Astrocyte (in vitro differentiated cells and primary cell): ENCODE data around the gene CAMKMT. TPM values are rescaled to one million over a fixed set of nuclear protein-coding genes. Genes with fewer than 3 reads are reported as not detected.

Experiments used
- DNase-seq: peaks from one replicate; pipeline ENCODE4 v3.0.0-alpha.2; 2010; ENCODE audit warnings: low read depth
- FAIRE-seq: peaks from 2 replicates; lab custom pipeline; 2011; peaks lifted over from hg19 to GRCh38; lab: Jason Lieb, UNC
- H2AFZ ChIP-seq: 2 replicates; pipeline ENCODE4 v1.6.0; 2012; ENCODE audit warnings: low read depth, low read length, inconsistent platforms
- H3K27ac ChIP-seq: 2 replicates; pipeline ENCODE4 v1.5.1; 2011; ENCODE audit warnings: low read depth, low read length, inconsistent platforms
- H3K27me3 ChIP-seq: 2 replicates; pipeline ENCODE4 v1.6.0; 2011; ENCODE audit warnings: low read length, inconsistent platforms; ENCODE audit not compliant: insufficient read depth
- H3K36me3 ChIP-seq: 2 replicates; pipeline ENCODE4 v1.5.1; 2011; ENCODE audit warnings: low read length, inconsistent platforms; ENCODE audit not compliant: insufficient read depth
- H3K4me1 ChIP-seq: 2 replicates; pipeline ENCODE4 v1.5.1; 2011; ENCODE audit warnings: low read length, inconsistent platforms; ENCODE audit not compliant: insufficient read depth
- H3K4me2 ChIP-seq: 2 replicates; pipeline ENCODE4 v1.6.0; 2012; ENCODE audit warnings: low read length, inconsistent platforms
- H3K4me3 ChIP-seq: 2 replicates; pipeline ENCODE4 v1.5.1; 2011; ENCODE audit warnings: low read depth, mild to moderate bottlenecking, low read length, inconsistent platforms; ENCODE audit not compliant: insufficient read depth
- H3K79me2 ChIP-seq: 2 replicates; pipeline ENCODE4 v1.6.0; 2012; ENCODE audit warnings: mild to moderate bottlenecking, low read length, inconsistent platforms; ENCODE audit not compliant: insufficient read depth
- H3K9ac ChIP-seq: 2 replicates; pipeline ENCODE4 v1.6.0; 2012; ENCODE audit warnings: mild to moderate bottlenecking, low read length, inconsistent platforms
- H3K9me3 ChIP-seq: 2 replicates; pipeline ENCODE4 v1.5.1; 2012; ENCODE audit warnings: low read depth, mild to moderate bottlenecking, low read length, inconsistent platforms; ENCODE audit not compliant: insufficient read depth
- H4K20me1 ChIP-seq: 2 replicates; pipeline ENCODE4 v1.6.0; 2012; ENCODE audit warnings: low read length, inconsistent platforms; ENCODE audit not compliant: insufficient read depth
- H3K27ac Mint-ChIP-seq: one replicate; pipeline ENCODE4 v1.8.0; 2021; ENCODE audit warnings: mild to moderate bottlenecking, mixed read lengths; ENCODE audit not compliant: unreplicated experiment
- H3K27me3 Mint-ChIP-seq: one replicate; pipeline ENCODE4 v1.8.0; 2021; ENCODE audit warnings: low read depth, mixed read lengths; ENCODE audit not compliant: unreplicated experiment
- H3K36me3 Mint-ChIP-seq: one replicate; pipeline ENCODE4 v1.8.0; 2021; ENCODE audit warnings: low read depth, mixed read lengths; ENCODE audit not compliant: unreplicated experiment
- H3K4me1 Mint-ChIP-seq: one replicate; pipeline ENCODE4 v1.8.0; 2021; ENCODE audit warnings: low read depth, mixed read lengths; ENCODE audit not compliant: unreplicated experiment
- H3K4me3 Mint-ChIP-seq: one replicate; pipeline ENCODE4 v1.8.0; 2021; ENCODE audit warnings: mild to moderate bottlenecking, moderate library complexity, mixed read lengths; ENCODE audit not compliant: unreplicated experiment
- H3K9me3 Mint-ChIP-seq: one replicate; pipeline ENCODE4 v1.8.0; 2021; ENCODE audit warnings: mild to moderate bottlenecking, mixed read lengths; ENCODE audit not compliant: unreplicated experiment
- CTCF ChIP-seq: IDR thresholded peaks from 2 replicates; pipeline ENCODE4 v1.5.1; 2011; ENCODE audit warnings: low read depth, mild to moderate bottlenecking, inconsistent platforms, low read length, moderate library complexity; ENCODE audit not compliant: insufficient read depth
- EZH2 ChIP-seq: IDR thresholded peaks from 2 replicates; pipeline ENCODE4 v1.6.1; 2012; ENCODE audit warnings: mild to moderate bottlenecking, low read length, inconsistent platforms; ENCODE audit not compliant: insufficient read depth
- total RNA-seq: library from RNA; stranded (reverse); gene quantifications from 2 replicates; pipeline ENCODE4 v1.2.1, GENCODE V29; 2021

The CAMKMT gene
- total RNA-seq, 1 donor from 2014 or later, result 9.3 TPM

GRCh38 chr2:44566059-44566458, 204.3 kb downstream of the CAMKMT start:
- H3K9me3 ChIP-seq, result no peaks in the 10 kb centered on the region
- Mint-ChIP-seq H3K4me3 (no peak overlapping the region), H3K27me3 (no peaks in the 10 kb centered on the region), H3K4me1 (peaks cover 2% of the 10 kb centered on the region), H3K36me3 (no peaks in the 10 kb centered on the region), H3K27ac (no peak overlapping the region), H3K9me3 (no peaks in the 10 kb centered on the region)
- H3K36me3 ChIP-seq, result no peaks in the 10 kb centered on the region
- H3K9ac ChIP-seq, result no peak overlapping the region
- H3K27ac ChIP-seq, result no peak overlapping the region
- no peaks in the 10 kb centered on the region for H3K27me3 ChIP-seq
- DNase-seq (no peak), FAIRE-seq (no peak)
- no peak overlapping the region for H3K4me2 ChIP-seq
- H3K4me1 ChIP-seq, result no peaks in the 10 kb centered on the region
- no peaks in the 10 kb centered on the region for H4K20me1 ChIP-seq
- TF ChIP-seq CTCF, result no peak
- no peak for TF ChIP-seq EZH2
- H3K79me2 ChIP-seq, result no peaks in the 10 kb centered on the region
- no peak overlapping the region for H3K4me3 ChIP-seq
- no peak overlapping the region for H2AFZ ChIP-seq

DNA sequence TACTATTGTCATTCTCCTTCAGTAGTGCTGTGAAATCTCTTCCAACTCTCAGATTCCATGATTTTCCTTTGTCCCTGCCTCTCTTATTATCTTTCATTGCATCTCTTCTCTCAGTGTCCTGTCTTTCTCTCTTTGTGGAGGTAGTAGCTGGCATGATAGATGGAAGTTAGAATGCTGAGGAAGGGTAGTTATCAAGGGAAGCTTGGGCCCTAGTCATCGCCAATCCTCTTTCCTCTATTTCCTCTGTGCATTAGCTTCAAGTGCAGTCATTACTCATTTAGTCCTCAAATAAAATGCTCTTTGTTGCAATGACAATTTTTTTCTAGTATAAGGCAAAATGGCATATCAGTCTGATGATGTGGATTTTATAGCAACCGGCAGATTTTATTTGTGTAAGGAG, 207.7 kb downstream of the CAMKMT start:
- H4K20me1 ChIP-seq, result no peaks in the 10 kb centered on the region
- Mint-ChIP-seq H3K4me3 (no peak overlapping the region), H3K36me3 (no peaks in the 10 kb centered on the region), H3K27me3 (no peaks in the 10 kb centered on the region), H3K27ac (no peak overlapping the region), H3K4me1 (no peaks in the 10 kb centered on the region), H3K9me3 (no peaks in the 10 kb centered on the region)
- no peak for FAIRE-seq
- no peak overlapping the region for H3K9ac ChIP-seq
- no peaks in the 10 kb centered on the region for H3K27me3 ChIP-seq
- no peak overlapping the region for H3K27ac ChIP-seq
- no peaks in the 10 kb centered on the region for H3K36me3 ChIP-seq
- peaks cover 5% of the 10 kb centered on the region for H3K4me1 ChIP-seq
- TF ChIP-seq CTCF, result no peak
- no peak for TF ChIP-seq EZH2
- H3K4me2 ChIP-seq, result no peak overlapping the region
- H3K9me3 ChIP-seq, result no peaks in the 10 kb centered on the region
- no peak overlapping the region for H3K4me3 ChIP-seq
- no peaks in the 10 kb centered on the region for H3K79me2 ChIP-seq
- H2AFZ ChIP-seq, result no peak overlapping the region
- no peak for DNase-seq

GRCh38 chr2:44570271-44570670, 208.5 kb downstream of the CAMKMT start:
- Histone ChIP-seq H2AFZ (no peak overlapping the region), H3K27me3 (no peaks in the 10 kb centered on the region), H3K79me2 (no peaks in the 10 kb centered on the region), H3K4me1 (peaks cover 5% of the 10 kb centered on the region), H3K36me3 (no peaks in the 10 kb centered on the region), H3K4me2 (no peak overlapping the region), H3K27ac (no peak overlapping the region), H3K9me3 (no peaks in the 10 kb centered on the region), H3K9ac (no peak overlapping the region), H3K4me3 (no peak overlapping the region), H4K20me1 (no peaks in the 10 kb centered on the region)
- Mint-ChIP-seq H3K9me3 (no peaks in the 10 kb centered on the region), H3K4me1 (no peaks in the 10 kb centered on the region), H3K27ac (no peak overlapping the region), H3K36me3 (no peaks in the 10 kb centered on the region), H3K27me3 (no peaks in the 10 kb centered on the region), H3K4me3 (no peak overlapping the region)
- FAIRE-seq (no peak), DNase-seq (no peak)
- TF ChIP-seq EZH2, result no peak
- TF ChIP-seq CTCF, result no peak
